Renal cortex interstitium (tissue), 11 donors: ENCODE measurements around the gene MAP2K7. TPM values are rescaled to one million over a fixed set of nuclear protein-coding genes. Genes with fewer than 3 reads are reported as not detected.

Source experiments
- DNase-seq, 11 donors: peaks; one replicate each; pipeline ENCODE4 v3.0.0-alpha.2; 2013; ENCODE audit warnings: low read depth in 9 of 11, low spot score in 4 of 11; ENCODE audit errors: extremely low read depth in 1 of 11
- polyA plus RNA-seq, 3 donors: library from polyadenylated mRNA; unstranded; fragments of 120-200 nt; gene quantifications; one replicate each; pipeline ENCODE4 v1.2.1, GENCODE V29; 2013; ENCODE audit not compliant: insufficient read length in 3 of 3

MAP2K7 gene
- polyA plus RNA-seq, 3 donors = 23.7 to 41.9 (median 33.7) TPM

DNA sequence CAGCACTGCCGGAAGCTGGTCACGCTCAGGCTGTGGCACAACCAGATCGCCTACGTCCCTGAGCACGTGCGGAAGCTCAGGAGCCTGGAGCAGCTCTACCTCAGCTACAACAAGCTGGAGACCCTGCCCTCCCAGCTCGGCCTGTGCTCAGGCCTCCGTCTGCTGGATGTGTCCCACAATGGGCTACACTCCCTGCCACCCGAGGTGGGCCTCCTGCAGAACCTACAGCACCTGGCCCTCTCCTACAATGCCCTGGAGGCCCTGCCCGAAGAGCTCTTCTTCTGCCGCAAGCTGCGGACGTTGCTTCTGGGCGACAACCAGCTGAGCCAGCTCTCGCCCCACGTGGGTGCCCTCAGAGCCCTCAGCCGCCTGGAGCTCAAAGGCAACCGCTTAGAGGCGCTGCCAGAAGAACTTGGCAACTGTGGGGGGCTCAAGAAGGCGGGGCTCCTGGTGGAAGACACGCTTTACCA, 3.2 kb upstream of the MAP2K7 start:
- DNase-seq = no peak

DNA sequence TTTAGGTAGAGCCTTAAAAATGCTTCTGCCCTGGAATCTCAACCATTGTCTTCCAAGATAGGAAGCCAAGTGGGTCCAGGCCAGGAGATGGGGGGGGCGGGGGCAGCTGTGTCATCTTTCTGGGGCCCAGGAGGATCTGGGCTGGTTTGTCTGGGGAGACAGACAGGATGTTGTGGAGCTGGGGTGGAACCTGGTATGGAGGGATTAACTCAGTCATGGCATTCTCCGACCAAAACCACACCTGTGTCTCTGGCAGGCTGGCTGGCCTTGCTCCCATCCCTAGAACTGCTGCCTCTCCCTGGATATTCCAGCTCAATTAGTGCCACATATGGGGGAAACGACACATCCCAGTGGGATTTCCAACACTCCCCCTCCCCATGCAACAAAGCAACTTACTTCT, 2.7 kb upstream of the MAP2K7 start:
- DNase-seq = no peak

DNA sequence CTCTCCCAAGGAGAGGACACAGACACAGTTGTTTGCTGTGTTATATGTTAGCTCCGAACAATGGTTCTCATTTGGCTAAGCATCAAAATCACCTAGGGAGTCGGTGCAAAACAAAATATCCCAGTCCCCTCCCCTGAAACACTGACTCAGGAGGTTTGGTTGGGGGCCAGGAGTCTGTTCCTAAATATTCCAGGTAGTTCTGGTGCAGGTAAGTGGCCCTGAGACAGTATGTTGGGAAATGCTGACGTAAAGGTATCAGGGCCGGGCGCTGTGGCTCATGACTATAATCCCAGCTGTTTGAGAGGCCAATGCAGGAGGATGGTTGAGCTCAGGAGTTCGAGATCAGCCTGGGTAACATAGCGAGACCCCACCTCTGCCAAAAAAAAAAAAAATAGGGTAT, 2.3 kb upstream of the MAP2K7 start:
- no peak for DNase-seq

DNA sequence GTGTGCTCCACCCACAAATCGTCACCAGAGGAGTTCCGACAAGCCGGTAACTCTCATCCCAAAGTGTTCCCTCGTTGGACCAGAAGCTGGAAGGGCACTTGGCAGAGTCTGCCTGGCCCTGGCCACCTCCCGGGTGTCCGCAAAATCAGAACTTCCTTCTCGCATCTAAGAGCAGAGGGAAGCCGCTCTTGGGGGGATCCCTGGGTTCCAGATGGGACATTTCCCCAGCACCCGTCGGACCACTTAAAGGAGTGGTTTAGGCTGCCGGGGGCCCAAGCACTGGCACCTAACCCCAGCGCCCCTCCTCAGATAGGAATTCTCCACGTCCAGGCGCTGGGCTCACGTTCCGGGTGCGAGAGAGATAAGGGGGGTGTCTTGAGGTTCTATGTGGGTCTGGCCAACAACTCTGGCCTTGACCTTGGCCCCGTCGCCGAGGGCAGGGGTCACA, 857 bp upstream of the MAP2K7 start:
- DNase-seq = no peak

DNA sequence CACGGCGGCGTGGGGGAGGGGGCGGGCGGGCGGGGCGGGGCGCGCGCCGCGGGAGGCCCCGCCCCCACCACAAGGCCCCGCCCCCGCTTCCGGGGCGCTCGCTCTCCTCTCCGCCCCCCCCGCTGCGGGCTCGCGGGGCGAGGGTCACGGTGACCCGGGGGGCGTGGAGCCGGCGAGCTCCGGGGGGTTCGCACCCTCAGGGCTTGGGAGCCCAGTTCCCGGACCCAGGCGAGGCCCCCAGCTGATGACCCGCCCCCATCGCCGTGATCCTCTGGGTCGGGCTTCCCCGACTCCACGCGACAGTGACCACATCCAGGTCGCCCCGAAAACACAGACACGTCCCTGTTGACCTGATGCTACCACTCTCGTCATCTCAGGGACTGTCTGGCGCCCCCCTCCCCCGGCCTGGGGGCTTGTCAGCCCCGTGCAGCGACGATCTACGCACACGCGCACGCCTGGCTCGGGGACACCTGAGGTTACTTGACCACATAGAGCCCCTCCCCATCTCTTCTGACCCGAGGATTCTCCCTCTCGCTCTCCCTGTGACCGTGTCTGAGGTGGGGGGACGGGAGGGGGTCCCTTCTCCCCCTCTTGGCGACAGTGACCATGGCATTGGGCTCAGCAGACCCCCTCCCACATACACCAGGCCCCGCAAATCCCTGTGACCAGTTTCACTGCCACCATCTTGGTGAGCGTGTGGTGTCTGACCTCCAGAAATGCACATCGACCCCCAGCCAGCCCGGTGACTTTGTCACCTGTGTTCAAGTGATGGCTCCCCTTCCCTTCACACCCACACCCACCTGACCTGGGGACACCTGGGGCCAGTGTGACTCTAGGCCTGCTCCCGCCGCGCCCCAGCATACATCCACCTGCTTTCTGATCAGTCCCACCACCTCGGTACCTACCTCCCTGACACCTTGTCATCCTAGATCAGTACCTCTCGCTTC, 670 bp downstream of the MAP2K7 start:
- no peak for DNase-seq

DNA sequence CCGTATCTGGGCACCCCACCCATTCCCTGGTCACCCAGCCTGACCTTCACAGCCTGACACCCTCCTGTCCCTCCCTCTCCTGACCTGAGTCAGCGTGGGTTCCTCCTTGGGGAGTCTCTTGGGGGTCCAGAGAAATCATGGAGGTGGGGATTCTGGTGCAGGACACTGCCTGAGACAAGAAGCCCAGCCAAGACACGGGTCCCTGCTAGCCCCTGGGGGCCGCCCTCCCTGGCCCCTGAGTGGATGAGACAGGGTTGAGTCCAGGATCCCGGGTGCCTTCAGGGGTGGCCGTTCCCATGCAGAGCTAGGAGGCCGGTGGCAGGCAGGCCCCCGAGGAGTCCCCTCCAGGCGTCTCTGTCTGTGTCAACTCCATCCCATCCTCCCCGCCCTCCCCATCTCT, 1.6 kb downstream of the MAP2K7 start:
- no peak for DNase-seq

DNA sequence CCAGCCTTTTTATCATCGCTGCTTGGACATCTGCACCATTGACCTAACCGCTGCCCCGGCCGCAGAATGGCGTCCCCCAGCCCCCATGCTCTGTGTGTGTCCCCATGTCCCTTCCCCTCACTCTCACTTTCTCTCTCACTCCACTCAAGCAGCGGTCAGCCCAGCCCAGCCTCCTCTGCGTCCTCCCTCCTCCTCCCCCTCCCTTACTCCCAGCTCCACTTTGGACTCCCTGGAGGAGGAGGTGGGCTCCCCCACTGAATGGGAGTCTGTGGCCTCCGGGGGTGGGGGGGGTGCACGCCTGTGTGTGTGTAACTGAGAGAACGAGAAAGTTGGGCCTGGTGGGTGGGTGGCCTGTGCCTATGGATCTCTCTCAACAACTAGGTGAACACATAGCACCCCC, 2.2 kb downstream of the MAP2K7 start:
- no peak for DNase-seq

DNA sequence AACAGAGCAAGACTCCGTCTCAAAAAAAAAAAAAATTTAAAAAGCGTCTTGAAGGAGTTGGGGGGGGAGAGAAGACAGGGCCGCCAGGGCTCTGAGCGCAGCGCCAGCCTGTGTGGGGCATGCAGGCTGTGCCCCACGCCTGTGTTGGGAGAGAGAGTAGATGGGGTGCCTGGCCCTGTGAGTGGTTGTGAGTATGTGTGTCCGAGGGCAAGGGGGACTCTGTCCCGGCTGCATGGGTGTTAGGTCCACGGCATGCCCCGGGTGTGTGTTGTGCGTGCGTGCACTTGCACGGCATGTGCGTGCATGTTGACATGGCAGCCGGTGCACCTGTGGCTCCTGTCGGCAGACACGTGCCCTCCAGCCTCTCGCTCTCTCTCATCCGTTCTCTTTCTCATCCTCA, 3.4 kb downstream of the MAP2K7 start:
- DNase-seq = no peak

DNA sequence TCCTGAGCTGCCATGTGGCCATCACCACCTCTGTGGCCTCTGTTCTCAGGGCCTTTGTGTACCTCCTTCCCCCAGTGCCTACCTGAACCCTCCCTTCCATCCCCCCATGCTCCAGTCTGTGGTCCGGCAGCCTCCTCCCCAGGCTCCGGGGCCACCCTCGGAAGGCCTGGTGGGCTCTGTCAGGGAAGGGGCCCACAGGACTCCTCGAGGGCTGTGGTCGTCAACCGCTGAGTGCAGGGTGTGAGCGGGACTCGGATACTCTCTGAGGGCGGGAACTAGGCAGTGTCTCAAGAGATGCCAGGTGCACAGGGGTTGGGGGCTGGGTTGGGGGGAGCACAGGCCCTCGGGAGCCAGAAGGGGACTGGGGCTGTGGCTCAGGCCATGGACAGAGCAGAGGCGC, 3.9 kb downstream of the MAP2K7 start:
- DNase-seq = no peak

DNA sequence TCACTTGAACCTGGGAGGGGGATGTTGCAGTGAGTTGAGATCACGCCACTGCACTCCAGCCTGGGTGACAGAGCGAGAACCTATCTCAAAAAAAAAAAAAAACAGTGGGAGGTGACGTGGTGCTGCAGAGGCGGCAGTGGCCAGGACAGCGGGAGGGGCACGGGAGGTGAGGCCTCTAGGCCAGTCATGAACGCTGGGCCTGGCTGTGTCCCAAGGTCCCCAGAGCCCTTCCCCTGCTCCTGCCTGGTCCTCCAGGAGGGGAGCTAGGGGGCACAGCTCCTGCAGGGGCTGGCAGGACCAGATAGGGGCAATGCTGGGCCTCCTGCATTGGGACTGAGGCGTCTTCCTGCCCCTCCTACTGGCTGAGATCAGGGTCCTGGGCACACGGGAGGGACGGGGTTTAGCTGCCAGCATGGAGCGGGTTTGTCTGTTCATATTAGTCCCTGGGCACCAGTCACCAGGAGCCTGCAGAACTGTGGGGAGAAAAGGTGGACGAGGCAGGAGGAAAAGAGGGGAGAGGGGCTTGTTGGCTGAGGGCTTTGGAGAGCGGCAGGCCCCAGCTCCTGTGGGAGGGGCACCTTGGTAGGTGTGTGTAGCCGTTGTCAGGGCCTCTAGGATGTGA, 4.5 kb downstream of the MAP2K7 start:
- DNase-seq = no peak

DNA sequence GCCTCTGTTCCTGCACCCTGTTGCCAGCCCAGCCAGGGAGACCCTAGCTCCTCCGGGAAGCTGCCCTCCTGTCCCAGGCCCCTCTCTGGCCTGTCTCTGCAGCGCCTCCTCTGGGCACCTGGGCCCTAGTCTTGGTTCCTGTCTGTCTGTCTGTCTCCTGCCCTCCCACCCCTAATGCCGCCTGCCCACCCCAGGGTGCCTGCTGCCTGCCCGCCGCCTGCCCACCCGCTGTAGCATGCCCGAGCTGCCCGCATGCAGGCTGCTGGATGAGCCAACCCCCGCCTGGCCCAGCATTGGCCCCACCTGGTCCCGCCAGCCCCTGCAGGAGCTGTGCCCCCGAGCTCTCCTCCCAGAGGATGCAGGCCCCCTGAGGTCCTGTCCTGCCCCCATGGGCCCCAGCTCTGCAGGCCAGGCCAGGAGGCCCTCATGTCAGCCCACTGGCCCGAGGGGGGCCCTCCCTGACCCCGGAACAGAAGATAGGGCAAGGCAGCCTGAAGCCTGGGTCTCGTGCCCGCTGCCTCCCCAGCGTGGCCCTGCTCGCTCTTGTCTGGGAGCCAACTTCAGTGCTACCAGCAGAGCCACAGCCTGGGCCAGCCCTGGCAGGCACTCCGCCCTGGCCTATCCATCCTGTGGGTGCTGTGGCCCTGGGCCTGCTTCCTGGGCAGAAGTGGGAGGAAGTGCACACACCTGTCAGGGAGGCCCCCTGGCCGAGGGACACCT, 5.2 kb downstream of the MAP2K7 start:
- DNase-seq = no peak

DNA sequence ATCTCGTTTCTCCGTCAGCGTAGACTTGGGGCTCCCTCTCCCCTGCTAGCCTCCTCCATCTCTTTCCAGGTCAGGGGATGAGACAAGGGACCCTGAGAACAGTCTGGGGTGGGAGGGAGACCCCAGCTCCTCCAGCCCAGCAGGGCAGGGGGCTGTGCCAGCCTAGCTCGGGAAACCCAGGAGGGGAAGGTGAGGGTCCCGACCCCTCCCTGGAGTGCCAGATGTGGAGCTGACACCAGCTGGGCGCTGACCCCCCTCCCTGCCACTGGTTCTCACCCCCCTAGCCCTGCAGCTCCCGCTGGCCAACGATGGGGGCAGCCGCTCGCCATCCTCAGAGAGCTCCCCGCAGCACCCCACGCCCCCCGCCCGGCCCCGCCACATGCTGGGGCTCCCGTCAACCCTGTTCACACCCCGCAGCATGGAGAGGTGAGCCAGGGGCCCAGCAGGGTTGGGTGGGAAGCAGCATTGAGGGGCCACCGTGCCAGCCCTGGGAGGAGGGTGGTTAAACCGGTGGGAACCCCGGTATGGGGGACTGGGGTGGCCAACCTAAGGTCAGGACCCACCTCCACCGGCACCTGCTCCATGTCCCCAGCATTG, 5.9 kb downstream of the MAP2K7 start:
- DNase-seq = no peak

DNA sequence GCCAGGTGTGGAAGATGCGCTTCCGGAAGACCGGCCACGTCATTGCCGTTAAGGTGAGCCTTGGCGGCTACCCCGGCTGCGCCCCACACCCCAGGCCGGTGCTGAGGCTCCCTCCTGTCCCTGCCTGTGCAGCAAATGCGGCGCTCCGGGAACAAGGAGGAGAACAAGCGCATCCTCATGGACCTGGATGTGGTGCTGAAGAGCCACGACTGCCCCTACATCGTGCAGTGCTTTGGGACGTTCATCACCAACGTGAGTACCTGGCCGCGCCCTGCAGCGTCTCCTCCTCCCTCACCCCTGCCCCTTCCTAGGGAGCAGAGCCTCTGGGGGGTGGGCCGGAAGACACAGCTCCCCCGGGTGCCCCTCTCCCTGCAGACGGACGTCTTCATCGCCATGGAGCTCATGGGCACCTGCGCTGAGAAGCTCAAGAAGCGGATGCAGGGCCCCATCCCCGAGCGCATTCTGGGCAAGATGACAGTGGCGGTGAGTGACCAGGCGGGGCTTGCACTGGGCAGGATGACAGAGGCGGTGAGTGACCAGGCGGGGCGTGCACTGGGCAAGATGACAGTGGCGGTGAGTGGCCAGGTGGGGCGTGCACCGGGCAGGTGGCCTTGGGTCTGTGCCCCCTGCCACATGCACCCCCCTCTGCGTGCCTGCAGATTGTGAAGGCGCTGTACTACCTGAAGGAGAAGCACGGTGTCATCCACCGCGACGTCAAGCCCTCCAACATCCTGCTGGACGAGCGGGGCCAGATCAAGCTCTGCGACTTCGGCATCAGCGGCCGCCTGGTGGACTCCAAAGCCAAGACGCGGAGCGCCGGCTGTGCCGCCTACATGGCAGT, 6.9 kb downstream of the MAP2K7 start:
- DNase-seq = no peak

DNA sequence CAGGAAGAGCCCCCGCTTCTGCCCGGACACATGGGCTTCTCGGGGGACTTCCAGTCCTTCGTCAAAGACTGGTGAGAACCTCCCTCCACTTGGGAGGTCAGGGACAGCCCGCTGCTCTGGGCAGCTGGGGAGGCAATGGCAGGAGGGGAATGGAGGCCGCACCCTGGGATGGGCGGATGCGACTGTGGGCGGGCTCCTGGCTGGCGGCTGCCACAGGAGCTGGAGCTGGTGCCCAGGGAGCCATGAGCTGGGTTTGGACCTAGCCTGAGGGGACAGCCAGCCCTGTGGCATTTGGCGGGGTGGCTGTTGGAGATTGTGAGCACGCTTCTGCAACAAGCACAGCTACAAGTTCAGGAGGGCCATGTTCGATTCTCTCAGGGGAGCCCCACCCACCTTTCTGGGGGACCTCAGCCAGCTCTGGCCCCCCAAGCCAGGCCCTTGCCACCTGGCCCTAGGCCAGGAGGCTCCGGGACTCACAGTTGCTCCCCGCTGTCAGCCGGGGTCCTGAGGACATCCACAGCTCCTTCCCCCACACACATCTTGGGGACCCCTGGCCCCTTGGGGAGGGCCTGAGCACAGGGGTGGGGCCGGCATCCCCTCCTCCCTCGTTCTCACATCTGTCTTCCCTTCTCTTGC, 7.9 kb downstream of the MAP2K7 start:
- no peak for DNase-seq

DNA sequence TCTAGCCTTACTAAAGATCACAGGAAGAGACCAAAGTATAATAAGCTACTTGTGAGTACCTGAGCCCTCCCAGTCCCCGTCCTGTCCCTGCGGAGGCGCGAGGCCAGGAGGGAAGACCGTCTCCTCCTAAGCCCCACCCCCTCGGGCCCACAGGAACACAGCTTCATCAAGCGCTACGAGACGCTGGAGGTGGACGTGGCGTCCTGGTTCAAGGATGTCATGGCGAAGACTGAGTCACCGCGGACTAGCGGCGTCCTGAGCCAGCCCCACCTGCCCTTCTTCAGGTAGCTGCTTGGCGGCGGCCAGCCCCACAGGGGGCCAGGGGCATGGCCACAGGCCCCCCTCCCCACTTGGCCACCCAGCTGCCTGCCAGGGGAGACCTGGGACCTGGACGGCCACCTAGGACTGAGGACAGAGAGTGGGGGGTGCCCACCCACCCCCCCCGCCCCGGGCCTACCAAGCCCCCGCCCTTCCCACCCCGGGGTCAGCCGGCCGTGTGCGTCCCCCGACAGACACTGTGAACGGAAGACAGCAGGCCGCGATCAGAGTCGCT, 8.5 kb downstream of the MAP2K7 start:
- no peak for DNase-seq

DNA sequence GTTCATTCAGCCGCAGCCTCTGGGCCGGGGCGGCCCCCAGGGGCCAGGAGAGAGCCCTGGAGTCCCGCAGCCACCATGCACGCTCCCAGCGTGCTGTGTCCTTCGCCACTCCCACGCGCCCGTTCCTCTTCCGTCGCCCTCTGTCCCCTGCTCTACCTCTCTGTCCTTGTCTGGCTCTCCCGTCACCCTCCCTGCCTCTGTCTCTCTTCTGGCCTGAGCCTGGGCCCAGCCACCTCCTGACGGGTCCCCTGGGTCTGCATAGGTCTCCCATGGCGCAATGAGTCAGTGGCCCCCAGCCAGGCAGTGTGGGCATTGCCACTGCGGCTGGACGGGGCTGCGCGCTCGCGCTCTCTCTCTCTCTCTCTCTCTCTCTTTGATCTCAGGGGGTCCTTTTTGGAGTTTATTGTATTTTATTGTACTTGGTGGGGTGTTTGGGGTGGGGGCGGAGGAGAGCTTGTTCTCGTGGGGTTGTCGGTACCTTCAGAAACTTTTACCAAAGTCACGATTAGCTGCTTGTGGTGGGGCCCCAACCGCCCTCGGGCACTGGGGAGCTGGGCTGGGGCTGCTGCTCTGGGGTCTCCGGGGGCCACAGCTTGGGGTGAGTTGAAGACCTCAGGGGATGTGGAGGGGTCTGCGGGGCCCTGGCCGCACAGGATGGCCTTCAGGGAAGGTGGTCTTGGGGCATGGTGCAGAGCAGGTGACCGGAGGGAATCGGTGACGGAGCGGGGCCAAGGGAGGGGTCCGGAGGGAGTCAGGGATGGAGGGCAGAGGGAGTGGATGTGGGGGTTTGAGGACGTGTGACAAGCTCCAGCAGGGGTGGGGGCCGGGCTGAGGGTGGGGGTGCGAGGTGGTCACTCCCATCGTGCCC, 9.3 kb downstream of the MAP2K7 start:
- DNase-seq = no peak

DNA sequence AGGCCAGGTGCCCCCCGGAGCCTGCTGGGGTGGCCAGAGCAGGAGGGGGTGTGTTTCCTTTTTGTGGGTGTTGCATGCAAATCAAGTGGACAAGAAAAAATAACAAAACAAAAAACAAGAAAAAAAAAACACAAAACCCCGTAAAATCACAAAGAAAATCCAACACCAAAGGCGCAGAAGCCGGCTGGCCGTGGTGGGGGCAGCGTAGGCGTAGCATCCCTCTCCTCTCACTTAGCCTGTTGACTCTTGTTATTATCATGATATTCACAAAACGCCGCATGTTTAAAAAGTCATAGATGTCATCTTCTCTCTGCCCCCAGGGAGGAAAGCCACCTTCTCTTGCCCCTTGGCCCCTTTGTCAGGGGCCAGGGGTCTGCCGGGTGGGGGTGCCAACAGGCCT, 10.0 kb downstream of the MAP2K7 start:
- no peak for DNase-seq
